Skin of body (tissue), 2 donors: ENCODE results near the gene SMIM1. TPM values are rescaled to one million over a fixed set of nuclear protein-coding genes. Genes with fewer than 3 reads are reported as not detected.
A peak's percentile ranks its signal among the peaks of the same experiment; 100 is the strongest.

Experiments used
- DNase-seq: peaks from one replicate; lab custom pipeline; 2025; lab: John Stamatoyannopoulos, UW
- total RNA-seq: library from RNA; depleted of rRNA; stranded (reverse); fragments of >200 nt; gene quantifications from one replicate; pipeline ENCODE4 v1.2.3, GENCODE V29; 2014

The SMIM1 gene
- total RNA-seq, 1 donor from 2014 or later = 2.5 TPM

DNA sequence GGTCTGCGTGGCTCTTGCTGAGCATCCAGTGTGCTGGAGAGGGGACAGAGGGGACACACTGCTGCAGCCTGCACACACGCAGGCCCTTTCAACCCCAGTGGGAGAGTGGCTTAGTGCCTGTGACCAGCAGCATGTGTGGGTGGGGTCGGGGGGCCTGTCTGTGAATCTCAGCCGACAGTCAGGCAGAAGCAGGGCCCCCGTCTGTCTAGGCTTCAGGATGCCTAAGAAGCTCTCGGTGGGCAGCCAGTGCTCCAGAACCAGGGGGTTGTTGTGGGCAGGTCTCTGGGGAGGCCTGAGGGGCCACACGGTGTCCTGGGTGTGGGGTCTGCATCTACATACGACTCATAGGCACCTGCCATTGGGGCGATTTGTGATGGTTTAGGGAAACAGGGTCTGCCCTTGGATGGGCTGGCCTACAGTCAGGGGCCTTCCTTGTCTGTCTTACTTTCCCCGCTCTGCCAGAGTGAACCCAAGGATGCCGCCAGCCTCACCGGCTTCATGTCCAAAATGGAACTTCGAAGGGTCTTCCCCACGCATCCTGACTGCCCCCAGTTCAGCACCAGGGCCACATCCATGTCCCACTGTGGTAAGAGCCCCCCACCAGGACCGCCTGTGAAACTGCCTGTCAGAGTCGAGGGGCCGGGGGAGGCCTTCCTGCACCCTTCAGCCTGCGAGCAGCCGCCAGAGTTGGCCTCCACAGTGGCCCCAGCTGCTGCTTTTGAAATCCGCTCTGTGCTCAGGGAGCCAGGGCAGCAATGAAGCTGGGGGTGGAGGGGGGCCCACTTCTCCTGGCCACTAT is 18.7 kb upstream of the SMIM1 start:
- DNase-seq = no peak

- no peak for DNase-seq
These were observed 16.2 kb upstream of the SMIM1 start for GRCh38 chr1:3756394-3756793.

DNA sequence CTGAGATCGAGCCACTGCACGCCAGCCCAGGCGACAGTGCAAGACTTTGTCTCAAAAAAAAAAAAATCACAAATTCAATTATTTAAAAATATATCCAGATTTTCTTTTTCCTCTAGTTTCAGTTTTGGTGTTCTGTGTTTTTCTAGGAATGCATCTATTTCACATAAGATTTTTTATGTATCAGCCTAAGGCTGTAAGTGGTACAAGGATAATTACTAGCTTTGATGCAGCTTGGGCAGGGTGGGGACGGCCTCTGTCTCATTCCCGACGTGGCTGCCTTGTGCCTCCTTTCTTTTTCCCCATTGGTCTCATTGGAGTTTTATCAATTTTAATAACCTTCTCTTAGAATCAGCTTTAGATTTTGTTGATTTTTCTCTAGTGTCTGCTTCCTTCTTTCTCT is 13.4 kb upstream of the SMIM1 start:
- no peak for DNase-seq

- no peak for DNase-seq
These were observed 12.8 kb upstream of the SMIM1 start for GRCh38 chr1:3759796-3760195.

- no peak for DNase-seq
These were observed 11.1 kb upstream of the SMIM1 start for GRCh38 chr1:3761296-3762010.

DNA sequence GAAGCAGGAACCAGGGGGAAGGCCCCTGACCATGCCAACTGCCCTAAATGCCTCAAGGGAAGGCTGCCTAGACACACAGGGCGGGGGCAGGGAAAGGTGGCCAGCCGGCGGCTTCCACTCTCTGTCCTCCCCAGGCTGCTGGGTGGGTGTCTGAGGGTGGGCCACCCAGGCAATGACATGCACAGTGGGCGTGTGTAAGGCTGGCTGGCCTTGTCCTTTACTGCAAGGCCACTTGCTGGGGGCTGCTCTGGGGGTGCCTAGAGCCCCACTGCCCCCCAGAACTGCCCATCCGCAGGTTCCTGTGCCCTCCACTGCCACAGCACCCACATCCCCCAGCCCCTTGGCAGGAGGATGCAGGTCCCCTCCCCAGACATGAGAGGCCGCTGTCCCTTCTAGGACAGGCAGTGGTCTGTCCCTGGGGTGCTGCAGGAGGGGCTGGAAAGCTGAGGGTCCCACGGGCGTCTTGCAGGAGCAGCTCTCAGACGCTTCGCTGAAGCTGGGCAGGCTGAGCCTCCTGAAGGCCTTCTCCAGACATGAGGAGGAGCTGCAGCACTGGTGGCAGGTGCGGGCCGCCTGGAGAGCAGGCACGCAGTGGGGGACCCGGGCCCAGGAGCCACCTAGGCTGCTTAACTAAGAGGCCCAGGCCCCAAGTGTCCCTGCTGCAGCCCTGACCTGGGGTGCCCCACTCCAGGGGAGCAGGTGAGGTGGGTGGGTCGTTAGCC is 10.2 kb upstream of the SMIM1 start:
- no peak for DNase-seq

GRCh38 chr1:3762873-3763228 is 9.7 kb upstream of the SMIM1 start:
- DNase-seq = no peak

DNA sequence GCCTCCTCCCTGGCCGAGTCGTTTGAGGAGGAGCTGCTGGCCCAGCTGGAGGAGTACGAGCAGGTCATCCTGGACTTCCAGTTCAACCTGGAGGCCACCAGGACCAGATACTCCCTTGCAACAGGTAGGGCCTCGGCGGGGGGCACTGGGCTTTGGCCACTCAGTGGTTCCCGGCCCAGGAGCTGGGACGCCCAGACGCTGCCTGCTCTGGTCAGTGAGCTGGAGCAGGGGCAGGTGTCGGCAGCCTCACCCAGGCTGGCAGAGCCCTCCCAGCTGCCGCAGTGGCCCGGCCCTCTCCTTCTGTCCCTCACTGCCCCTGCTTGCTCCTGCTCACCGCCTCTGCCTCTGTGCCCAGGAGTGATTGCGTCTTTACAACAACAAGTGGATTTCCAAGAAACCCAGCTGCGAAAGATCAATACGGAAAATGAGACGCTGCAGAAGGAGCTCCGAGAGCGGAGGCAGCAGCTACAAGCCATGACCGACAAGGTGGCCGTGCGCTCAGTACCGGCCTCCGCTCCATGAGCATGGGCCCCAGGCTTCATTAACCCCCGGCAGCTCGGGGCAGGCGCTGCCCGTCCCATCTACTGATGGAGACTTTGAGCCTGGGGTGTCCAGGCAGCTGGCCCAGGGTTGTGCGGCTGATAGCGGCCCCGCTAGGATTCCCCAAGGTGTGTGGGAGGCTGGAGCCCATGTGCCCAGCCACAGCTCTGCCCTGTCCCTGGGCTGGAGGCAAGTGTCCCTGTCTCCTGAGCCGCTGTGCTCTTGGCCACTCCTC is 9.0 kb upstream of the SMIM1 start:
- no peak for DNase-seq

- no peak for DNase-seq
These were observed 5.1 kb upstream of the SMIM1 start for GRCh38 chr1:3767328-3767925.

DNA sequence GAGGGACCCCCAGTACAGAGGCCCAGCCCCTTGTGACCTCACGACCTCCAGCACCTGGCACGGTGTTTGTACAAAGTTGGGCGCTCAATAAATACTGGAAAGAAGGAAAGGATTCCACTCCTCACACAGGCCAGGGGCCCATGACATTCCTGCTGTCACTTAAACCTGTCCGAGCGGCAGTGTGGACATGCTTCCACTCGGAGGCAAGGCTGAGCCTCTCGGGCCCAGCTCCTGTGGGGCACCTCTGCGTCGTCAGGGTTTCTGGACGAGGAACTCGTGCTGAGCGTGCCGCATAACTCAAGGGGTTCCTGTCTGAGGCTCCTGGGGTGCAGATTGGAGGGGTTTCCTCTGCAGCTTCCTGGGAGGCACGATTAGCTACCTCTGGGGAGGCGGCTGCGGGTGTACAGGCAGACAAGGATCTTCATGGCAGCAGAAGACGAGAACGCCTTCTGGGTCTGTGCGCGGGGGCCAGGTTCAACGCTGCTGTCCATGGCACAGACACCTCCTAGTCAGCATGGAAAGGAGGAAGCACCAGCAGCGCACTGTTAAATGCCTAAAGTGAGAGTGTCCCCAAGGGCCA is 3.6 kb upstream of the SMIM1 start:
- no peak for DNase-seq

- DNase-seq = no peak
These were observed 2.3 kb upstream of the SMIM1 start for GRCh38 chr1:3770047-3770765.

GRCh38 chr1:3771108-3772026 is 1.2 kb upstream of the SMIM1 start:
- DNase-seq = no peak

DNA sequence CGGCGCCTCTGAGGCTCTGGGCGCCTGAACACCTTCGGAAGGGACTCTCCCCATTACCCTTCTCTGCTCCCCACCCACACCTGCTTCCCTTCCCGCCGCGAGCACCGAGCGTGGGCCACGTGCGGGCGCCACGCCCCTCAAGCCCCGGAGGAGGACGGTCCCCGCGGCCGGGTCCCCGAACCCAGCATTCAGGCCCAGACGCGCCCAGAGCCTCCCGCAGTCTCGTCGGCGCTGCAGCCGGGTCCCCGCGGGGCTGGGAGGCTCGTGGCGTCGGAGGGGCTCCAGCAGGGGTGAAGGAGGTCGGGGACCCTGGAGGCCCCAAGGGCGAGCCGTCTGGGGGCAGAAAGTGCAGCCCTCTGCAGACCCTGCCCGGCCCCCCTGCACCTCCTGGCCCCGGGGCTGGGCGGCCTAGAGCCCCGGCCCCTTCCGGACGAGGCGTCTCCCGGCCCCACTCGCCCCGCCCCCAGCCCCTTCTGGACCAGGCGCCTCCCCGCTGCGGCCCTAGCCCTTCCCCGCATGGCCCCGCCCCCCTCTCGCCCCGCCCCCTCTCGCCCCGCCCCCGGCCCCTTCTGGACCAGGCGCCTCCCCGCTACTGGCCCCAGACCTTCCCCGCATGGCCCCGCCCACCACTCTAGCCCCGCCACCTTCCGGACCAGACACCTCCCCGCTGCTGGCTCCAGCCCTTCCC is 378 bp upstream of the SMIM1 start:
- DNase-seq = peak; percentile 29

DNA sequence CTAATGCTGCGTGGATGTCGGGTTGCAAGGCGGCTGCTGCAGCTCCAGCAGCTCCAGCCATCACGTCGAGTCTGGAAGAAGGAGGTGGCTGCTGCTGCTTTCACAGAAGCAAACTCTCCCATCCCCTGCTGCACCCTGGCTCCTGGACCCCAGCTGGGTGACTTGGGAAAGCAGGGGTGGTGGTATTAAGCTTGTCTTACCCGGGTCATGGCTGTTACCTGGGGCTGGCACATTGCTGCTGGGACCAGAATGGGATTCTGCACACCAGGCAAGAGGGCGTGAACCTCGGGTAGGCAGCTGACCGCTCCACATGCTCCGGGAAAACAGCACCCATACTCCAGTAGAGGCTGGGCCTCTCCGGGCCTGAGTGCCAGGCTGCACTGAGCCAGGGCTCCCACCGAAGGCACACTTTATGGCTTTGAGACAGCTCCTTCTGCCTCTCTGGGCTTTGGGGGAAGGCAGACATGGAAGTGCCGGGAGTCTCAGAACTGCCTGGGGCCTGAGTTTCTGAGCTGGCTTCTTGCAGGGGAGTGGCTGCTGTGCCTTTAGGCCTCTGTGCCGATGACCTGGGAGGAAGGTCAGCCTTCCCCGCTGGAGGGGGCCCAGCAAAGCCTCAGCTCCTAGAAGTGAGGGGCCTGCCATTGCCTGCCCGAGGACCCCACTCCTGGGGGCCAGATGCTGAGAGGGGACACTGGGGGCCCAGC is 1.2 kb downstream of the SMIM1 start:
- no peak for DNase-seq

DNA sequence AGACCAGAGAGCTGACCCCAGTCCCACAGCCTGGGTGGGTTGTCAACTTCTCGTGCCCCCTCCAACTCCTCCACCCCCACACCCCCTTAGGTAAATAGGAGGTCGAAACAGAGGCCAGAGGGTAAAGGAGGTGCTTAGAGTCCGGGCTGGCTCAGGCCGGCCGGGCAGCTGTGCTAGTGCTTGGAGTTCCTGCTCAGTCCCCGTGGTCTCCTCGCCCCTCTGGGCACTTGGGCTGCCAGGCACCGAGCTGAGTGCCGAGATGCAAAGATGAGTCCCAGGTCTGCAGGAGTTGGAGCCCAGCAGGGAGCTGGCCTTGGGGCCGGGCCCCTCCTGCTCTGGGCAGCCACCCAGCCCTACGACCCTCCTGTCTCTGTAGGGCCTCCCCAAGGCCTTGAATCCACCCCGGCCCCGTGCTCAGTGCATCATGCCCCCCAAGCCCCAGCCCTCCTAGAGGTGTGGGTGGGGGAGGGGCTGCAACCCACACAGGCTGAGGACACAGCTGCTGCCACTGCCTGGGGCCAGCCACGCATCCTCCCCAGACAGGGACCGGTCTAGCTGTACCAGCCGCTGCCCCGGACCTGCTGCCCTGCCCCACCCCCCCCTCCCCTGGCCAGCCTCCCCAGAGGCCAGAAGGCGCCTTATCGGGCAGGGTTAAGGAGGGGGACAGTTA is 1.9 kb downstream of the SMIM1 start:
- DNase-seq = no peak

DNA sequence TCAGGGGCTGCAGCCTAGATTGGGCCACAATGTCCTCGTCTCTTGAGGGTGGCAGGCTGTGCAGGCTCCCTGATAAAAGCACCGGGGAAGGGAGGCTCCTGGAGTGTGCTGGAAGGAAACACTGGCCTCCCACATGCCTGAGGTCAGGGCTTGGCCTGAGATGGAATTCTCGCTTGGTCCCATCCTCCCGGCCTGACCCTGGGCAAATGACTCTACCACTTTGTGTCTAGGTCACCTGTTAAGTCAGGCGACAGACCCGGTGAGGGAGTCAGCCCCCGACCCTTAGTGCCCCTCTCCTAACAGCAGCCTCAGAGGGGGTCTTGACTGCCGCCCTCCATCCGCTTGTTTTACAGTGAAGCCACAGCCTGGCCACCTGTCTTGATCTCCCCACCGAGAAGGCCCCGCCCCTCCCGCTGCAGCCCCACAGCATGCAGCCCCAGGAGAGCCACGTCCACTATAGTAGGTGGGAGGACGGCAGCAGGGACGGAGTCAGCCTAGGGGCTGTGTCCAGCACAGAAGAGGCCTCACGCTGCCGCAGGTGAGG is 2.5 kb downstream of the SMIM1 start:
- DNase-seq = no peak
